T-helper 22 cell (primary cell): Measurements from ENCODE around the gene THRSP.

Experiments used
- DNase-seq: peaks from one replicate; pipeline ENCODE4 v3.0.0-alpha.2; 2020; ENCODE audit warnings: low read depth

THRSP gene

GRCh38 chr11:78097666-78098385 lies 34.2 kb downstream of the THRSP start:
- DNase-seq, result no peak

GRCh38 chr11:78099666-78100065 lies 36.0 kb downstream of the THRSP start:
- no peak for DNase-seq

- DNase-seq, result no peak
These were observed 36.6 kb downstream of the THRSP start for GRCh38 chr11:78100261-78100660.

- DNase-seq, result no peak
These were observed 37.2 kb downstream of the THRSP start for GRCh38 chr11:78100676-78101472.

GRCh38 chr11:78109081-78110015 lies 45.7 kb downstream of the THRSP start:
- no peak for DNase-seq

GRCh38 chr11:78110351-78110750 lies 46.7 kb downstream of the THRSP start:
- DNase-seq, result no peak

- DNase-seq, result no peak
These were observed 47.2 kb downstream of the THRSP start for GRCh38 chr11:78110830-78111229.

- no peak for DNase-seq
These were observed 47.6 kb downstream of the THRSP start for GRCh38 chr11:78111298-78111697.

- DNase-seq, result no peak
These were observed 49.1 kb downstream of the THRSP start for GRCh38 chr11:78112582-78113275.
